ENCODE data around the gene SOHLH2.

Gene SOHLH2

GRCh38 chr13:36157480-36157879 lies 56.9 kb downstream of the SOHLH2 start:
- Histone ChIP-seq H3K27me3 (ENCODE audit: insufficient read depth, low read length) (no peaks in the 10 kb centered on the region), H3K27ac (ENCODE audit: low read depth, low read length) (no peak overlapping the region), H3K4me3 (ENCODE audit: low read depth, low read length) (no peak overlapping the region), H2AFZ (ENCODE audit: low read length, unreplicated experiment) (no peak overlapping the region), H3K36me3 (ENCODE audit: insufficient read depth, low read length) (no peaks in the 10 kb centered on the region), H3K79me2 (ENCODE audit: control insufficient read depth, insufficient read depth, low read length, unreplicated experiment) (no peaks in the 10 kb centered on the region), H3K4me1 (ENCODE audit: control insufficient read depth, insufficient read depth, low read length, unreplicated experiment) (peaks cover 3% of the 10 kb centered on the region)

GRCh38 chr13:36154567-36155291 lies 59.6 kb downstream of the SOHLH2 start:
- no peak overlapping the region for H2AFZ ChIP-seq (ENCODE audit: low read length, unreplicated experiment)
- no peak overlapping the region for H3K4me3 ChIP-seq (ENCODE audit: low read depth, low read length)
- H3K36me3 ChIP-seq (ENCODE audit: insufficient read depth, low read length) = no peaks in the 10 kb centered on the region

GRCh38 chr13:36151591-36151990 lies 62.8 kb downstream of the SOHLH2 start:
- Histone ChIP-seq H3K27me3 (ENCODE audit: insufficient read depth, low read length) (no peaks in the 10 kb centered on the region), H3K36me3 (ENCODE audit: insufficient read depth, low read length) (no peaks in the 10 kb centered on the region), H3K4me1 (ENCODE audit: control insufficient read depth, insufficient read depth, low read length, unreplicated experiment) (peaks cover 10% of the 10 kb centered on the region), H3K79me2 (ENCODE audit: control insufficient read depth, insufficient read depth, low read length, unreplicated experiment) (no peaks in the 10 kb centered on the region), H2AFZ (ENCODE audit: low read length, unreplicated experiment) (no peak overlapping the region), H3K4me3 (ENCODE audit: low read depth, low read length) (no peak overlapping the region), H3K27ac (ENCODE audit: low read depth, low read length) (no peak overlapping the region)

More at GRCh38 chr13:36154567-36155291, 59.6 kb downstream of the SOHLH2 start:
- Histone ChIP-seq H3K27ac (ENCODE audit: low read depth, low read length) (no peak overlapping the region), H3K4me1 (ENCODE audit: control insufficient read depth, insufficient read depth, low read length, unreplicated experiment) (peaks cover 3% of the 10 kb centered on the region), H3K27me3 (ENCODE audit: insufficient read depth, low read length) (no peaks in the 10 kb centered on the region), H3K79me2 (ENCODE audit: control insufficient read depth, insufficient read depth, low read length, unreplicated experiment) (no peaks in the 10 kb centered on the region)

- H3K4me1 ChIP-seq (ENCODE audit: control insufficient read depth, insufficient read depth, low read length, unreplicated experiment) = peaks cover 10% of the 10 kb centered on the region
- H3K27me3 ChIP-seq (ENCODE audit: insufficient read depth, low read length) = no peaks in the 10 kb centered on the region
- H3K27ac ChIP-seq (ENCODE audit: low read depth, low read length) = peak overlapping the region; percentile 59
- H3K36me3 ChIP-seq (ENCODE audit: insufficient read depth, low read length) = no peaks in the 10 kb centered on the region
- no peak overlapping the region for H3K4me3 ChIP-seq (ENCODE audit: low read depth, low read length)
- no peak overlapping the region for H2AFZ ChIP-seq (ENCODE audit: low read length, unreplicated experiment)
- no peaks in the 10 kb centered on the region for H3K79me2 ChIP-seq (ENCODE audit: control insufficient read depth, insufficient read depth, low read length, unreplicated experiment)
Measured at GRCh38 chr13:36148446-36148845, 65.9 kb downstream of the SOHLH2 start.

- Histone ChIP-seq H3K36me3 (ENCODE audit: insufficient read depth, low read length) (no peaks in the 10 kb centered on the region), H2AFZ (ENCODE audit: low read length, unreplicated experiment) (no peak overlapping the region), H3K79me2 (ENCODE audit: control insufficient read depth, insufficient read depth, low read length, unreplicated experiment) (no peaks in the 10 kb centered on the region), H3K27ac (ENCODE audit: low read depth, low read length) (0 out of 2 replicates have a peak overlapping the region, but pooled peaks have one; percentile 22), H3K4me3 (ENCODE audit: low read depth, low read length) (no peak overlapping the region), H3K4me1 (ENCODE audit: control insufficient read depth, insufficient read depth, low read length, unreplicated experiment) (peaks cover 10% of the 10 kb centered on the region), H3K27me3 (ENCODE audit: insufficient read depth, low read length) (no peaks in the 10 kb centered on the region)
Measured at GRCh38 chr13:36147330-36147729, 67.0 kb downstream of the SOHLH2 start.

DNA sequence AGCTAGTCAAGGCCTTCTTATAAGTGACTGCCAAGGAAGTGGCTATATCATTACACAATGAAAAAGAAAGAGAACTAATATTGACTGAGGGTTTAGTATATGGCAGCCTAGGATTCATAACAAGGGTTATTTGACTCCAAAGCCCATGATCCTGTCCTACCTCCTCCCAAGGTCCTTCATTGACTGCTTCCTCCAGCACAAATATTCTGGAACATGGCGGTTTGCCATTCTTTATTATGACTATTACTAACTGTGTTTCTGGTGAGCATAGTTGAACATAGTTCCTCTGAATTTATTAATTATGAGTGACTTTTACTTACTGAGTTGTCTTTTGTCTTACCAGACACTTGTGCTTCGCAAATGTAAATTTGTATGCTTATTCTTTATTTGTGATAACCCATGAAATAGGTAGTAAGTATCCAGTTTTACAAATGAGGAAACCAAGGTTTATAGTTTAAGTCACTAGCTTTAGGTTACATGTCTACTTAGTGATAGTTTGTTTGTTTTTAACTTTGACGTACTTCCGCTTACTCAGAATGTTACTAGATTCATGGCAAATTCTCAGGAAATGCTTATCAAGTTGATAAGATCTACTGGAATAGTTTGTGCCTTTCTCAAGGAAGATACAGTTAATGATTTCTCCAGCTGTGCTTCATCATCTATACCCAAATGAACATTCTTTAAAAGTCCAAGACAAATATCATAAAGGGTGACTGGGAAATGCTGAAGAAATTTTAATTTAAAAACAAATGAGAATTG lies 67.7 kb downstream of the SOHLH2 start:
- Histone ChIP-seq H3K27me3 (ENCODE audit: insufficient read depth, low read length) (no peaks in the 10 kb centered on the region), H3K79me2 (ENCODE audit: control insufficient read depth, insufficient read depth, low read length, unreplicated experiment) (no peaks in the 10 kb centered on the region), H3K4me1 (ENCODE audit: control insufficient read depth, insufficient read depth, low read length, unreplicated experiment) (peaks cover 10% of the 10 kb centered on the region), H3K4me3 (ENCODE audit: low read depth, low read length) (no peak overlapping the region), H3K27ac (ENCODE audit: low read depth, low read length) (peak overlapping the region; percentile 34; the same call in 1 of the 2 replicates), H2AFZ (ENCODE audit: low read length, unreplicated experiment) (no peak overlapping the region), H3K36me3 (ENCODE audit: insufficient read depth, low read length) (no peaks in the 10 kb centered on the region)

GRCh38 chr13:36143738-36144137 lies 70.6 kb downstream of the SOHLH2 start:
- H3K79me2 ChIP-seq (ENCODE audit: control insufficient read depth, insufficient read depth, low read length, unreplicated experiment) = no peaks in the 10 kb centered on the region

DNA sequence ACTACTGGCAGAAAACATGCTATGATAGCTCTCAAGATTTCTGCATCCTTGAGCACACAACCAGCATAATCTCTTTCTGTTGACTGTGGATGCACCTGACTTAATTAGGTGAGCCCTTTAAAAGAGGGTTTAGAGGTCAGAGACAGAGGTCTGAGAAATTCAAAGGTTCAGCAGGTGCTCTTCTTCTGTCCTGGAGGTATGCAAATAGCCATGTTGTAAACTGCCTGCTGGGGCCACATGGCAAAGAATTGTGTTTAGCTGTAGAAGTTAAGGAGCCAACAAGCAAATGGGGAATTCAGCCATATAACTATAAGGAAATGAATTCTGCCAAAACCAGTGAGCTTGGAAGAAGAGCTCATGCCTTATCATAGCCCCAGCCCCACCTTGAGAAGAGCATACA lies 71.6 kb downstream of the SOHLH2 start:
- Histone ChIP-seq H3K79me2 (ENCODE audit: control insufficient read depth, insufficient read depth, low read length, unreplicated experiment) (no peaks in the 10 kb centered on the region), H3K36me3 (ENCODE audit: insufficient read depth, low read length) (no peaks in the 10 kb centered on the region), H3K27ac (ENCODE audit: low read depth, low read length) (no peak overlapping the region), H3K4me3 (ENCODE audit: low read depth, low read length) (no peak overlapping the region), H3K27me3 (ENCODE audit: insufficient read depth, low read length) (no peaks in the 10 kb centered on the region), H2AFZ (ENCODE audit: low read length, unreplicated experiment) (no peak overlapping the region), H3K4me1 (ENCODE audit: control insufficient read depth, insufficient read depth, low read length, unreplicated experiment) (no peaks in the 10 kb centered on the region)

More at GRCh38 chr13:36143738-36144137, 70.6 kb downstream of the SOHLH2 start:
- Histone ChIP-seq H3K27ac (ENCODE audit: low read depth, low read length) (no peak overlapping the region), H3K27me3 (ENCODE audit: insufficient read depth, low read length) (no peaks in the 10 kb centered on the region), H3K36me3 (ENCODE audit: insufficient read depth, low read length) (no peaks in the 10 kb centered on the region), H3K4me3 (ENCODE audit: low read depth, low read length) (no peak overlapping the region), H3K4me1 (ENCODE audit: control insufficient read depth, insufficient read depth, low read length, unreplicated experiment) (peaks cover 8% of the 10 kb centered on the region), H2AFZ (ENCODE audit: low read length, unreplicated experiment) (no peak overlapping the region)

DNA sequence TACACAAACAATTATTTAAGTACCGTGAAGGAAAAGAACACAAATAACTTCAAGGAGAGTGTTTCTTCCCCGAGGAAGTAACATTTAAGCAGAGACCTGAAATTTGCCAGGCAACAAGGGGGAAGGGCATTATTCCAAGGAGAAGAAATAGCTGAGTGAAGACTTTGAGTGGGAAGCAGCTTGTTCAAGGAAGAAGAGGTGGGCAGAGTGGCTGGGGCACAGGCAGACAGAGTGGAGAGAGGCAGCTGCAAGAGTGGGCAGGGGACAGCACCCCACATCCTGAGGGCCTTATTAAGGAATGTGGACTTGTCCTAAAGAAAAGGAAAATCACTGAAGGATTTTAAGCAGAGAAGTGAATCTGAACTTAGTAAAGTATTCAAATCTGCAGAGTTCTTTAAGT lies 78.5 kb downstream of the SOHLH2 start:
- no peaks in the 10 kb centered on the region for H3K79me2 ChIP-seq (ENCODE audit: control insufficient read depth, insufficient read depth, low read length, unreplicated experiment)
- H2AFZ ChIP-seq (ENCODE audit: low read length, unreplicated experiment) = no peak overlapping the region
- no peak overlapping the region for H3K27ac ChIP-seq (ENCODE audit: low read depth, low read length)

GRCh38 chr13:36134632-36135031 lies 79.7 kb downstream of the SOHLH2 start:
- Histone ChIP-seq H3K27me3 (ENCODE audit: insufficient read depth, low read length) (peaks cover 6% of the 10 kb centered on the region; the same call in 1 of the 2 replicates), H3K36me3 (ENCODE audit: insufficient read depth, low read length) (no peaks in the 10 kb centered on the region), H3K4me3 (ENCODE audit: low read depth, low read length) (no peak overlapping the region), H2AFZ (ENCODE audit: low read length, unreplicated experiment) (no peak overlapping the region), H3K27ac (ENCODE audit: low read depth, low read length) (no peak overlapping the region), H3K4me1 (ENCODE audit: control insufficient read depth, insufficient read depth, low read length, unreplicated experiment) (peaks cover 14% of the 10 kb centered on the region), H3K79me2 (ENCODE audit: control insufficient read depth, insufficient read depth, low read length, unreplicated experiment) (no peaks in the 10 kb centered on the region)

More for the DNA sequence above, 78.5 kb downstream of the SOHLH2 start:
- H3K36me3 ChIP-seq (ENCODE audit: insufficient read depth, low read length) = no peaks in the 10 kb centered on the region
- H3K27me3 ChIP-seq (ENCODE audit: insufficient read depth, low read length) = no peaks in the 10 kb centered on the region
- H3K4me3 ChIP-seq (ENCODE audit: low read depth, low read length) = no peak overlapping the region
- peaks cover 9% of the 10 kb centered on the region for H3K4me1 ChIP-seq (ENCODE audit: control insufficient read depth, insufficient read depth, low read length, unreplicated experiment)

Data from ACC112 (cell line).